Neural crest cell (in vitro differentiated cells): Measurements from ENCODE around the gene SF3A1. TPM values are rescaled to one million over a fixed set of nuclear protein-coding genes. Genes with fewer than 3 reads are reported as not detected.

ENCODE experiments used
- DNase-seq: peaks from one replicate; pipeline ENCODE4 v3.0.0; 2021; ENCODE audit warnings: low read depth, mixed read lengths, low spot score
- H3K27ac Mint-ChIP-seq: one replicate; pipeline ENCODE4 v1.8.0; 2021; ENCODE audit warnings: mild to moderate bottlenecking, mixed read lengths; ENCODE audit not compliant: unreplicated experiment
- H3K27me3 Mint-ChIP-seq: 2 replicates; pipeline ENCODE4 v1.8.0; 2021; ENCODE audit warnings: low read depth, mild to moderate bottlenecking, mixed read lengths
- H3K36me3 Mint-ChIP-seq: 2 replicates; pipeline ENCODE4 v1.8.0; 2021; ENCODE audit warnings: low read depth, mild to moderate bottlenecking, mixed read lengths
- H3K4me1 Mint-ChIP-seq: 2 replicates; pipeline ENCODE4 v1.8.0; 2021; ENCODE audit warnings: mixed read lengths
- H3K4me3 Mint-ChIP-seq: one replicate; pipeline ENCODE4 v1.8.0; 2021; ENCODE audit warnings: mild to moderate bottlenecking, mixed read lengths
- H3K9me3 Mint-ChIP-seq: 2 replicates; pipeline ENCODE4 v1.8.0; 2021; ENCODE audit warnings: mixed read lengths
- total RNA-seq: library from RNA; stranded (reverse); gene quantifications from 2 replicates; pipeline ENCODE4 v1.2.1, GENCODE V29; 2021
- TF ChIP-seq, protein P1 (sequence below): fragments of 200-600 bp; sonication (generic); conservative IDR thresholded peaks from 2 replicates; pipeline ENCODE4 v1.5.0; 2021; ENCODE audit warnings: antibody characterized with exemption, mild to moderate bottlenecking

Gene SF3A1
- total RNA-seq, 1 donor from 2014 or later, result 265 TPM

DNA sequence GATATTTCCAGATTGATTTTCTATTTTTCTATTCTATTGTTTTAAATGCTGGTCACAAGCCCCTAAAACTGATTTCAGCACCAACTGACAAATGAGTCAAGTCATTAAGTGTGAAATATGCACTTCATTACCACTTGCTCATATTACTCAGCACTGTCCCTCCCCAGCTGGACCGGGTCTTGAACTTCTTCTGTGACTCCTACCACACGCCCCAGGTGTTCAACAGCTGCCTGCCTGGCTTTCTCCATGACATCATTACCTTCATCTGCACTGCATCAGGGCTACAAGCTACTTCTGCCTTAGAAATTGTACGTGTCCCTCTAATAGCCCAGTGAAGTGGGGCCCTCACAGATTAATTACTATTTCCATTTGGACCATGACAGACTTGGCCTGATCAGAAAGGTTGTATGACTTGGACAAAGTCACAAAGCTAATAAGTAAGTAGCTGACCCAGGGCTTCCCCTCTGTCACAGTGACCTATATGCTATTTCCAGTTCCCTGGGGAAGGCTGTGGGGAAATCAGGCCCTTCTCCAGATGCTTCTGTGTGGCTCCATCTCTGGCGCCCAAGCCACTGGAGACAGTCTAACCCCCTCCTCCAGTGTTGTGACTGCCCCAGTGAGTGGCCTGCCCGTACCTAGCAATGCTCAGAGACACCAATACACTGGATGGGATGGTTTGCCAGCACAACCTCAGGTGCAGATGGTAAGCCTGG, 48.0 kb downstream of the SF3A1 start:
- Mint-ChIP-seq H3K4me3 (no peak overlapping the region), H3K4me1 (peaks cover 23% of the 10 kb centered on the region), H3K36me3 (no peaks in the 10 kb centered on the region), H3K9me3 (no peaks in the 10 kb centered on the region), H3K27me3 (no peaks in the 10 kb centered on the region), H3K27ac (no peak overlapping the region)
- no peak for DNase-seq
- TF ChIP-seq, protein P1, sequence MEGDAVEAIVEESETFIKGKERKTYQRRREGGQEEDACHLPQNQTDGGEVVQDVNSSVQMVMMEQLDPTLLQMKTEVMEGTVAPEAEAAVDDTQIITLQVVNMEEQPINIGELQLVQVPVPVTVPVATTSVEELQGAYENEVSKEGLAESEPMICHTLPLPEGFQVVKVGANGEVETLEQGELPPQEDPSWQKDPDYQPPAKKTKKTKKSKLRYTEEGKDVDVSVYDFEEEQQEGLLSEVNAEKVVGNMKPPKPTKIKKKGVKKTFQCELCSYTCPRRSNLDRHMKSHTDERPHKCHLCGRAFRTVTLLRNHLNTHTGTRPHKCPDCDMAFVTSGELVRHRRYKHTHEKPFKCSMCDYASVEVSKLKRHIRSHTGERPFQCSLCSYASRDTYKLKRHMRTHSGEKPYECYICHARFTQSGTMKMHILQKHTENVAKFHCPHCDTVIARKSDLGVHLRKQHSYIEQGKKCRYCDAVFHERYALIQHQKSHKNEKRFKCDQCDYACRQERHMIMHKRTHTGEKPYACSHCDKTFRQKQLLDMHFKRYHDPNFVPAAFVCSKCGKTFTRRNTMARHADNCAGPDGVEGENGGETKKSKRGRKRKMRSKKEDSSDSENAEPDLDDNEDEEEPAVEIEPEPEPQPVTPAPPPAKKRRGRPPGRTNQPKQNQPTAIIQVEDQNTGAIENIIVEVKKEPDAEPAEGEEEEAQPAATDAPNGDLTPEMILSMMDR, result no peak

DNA sequence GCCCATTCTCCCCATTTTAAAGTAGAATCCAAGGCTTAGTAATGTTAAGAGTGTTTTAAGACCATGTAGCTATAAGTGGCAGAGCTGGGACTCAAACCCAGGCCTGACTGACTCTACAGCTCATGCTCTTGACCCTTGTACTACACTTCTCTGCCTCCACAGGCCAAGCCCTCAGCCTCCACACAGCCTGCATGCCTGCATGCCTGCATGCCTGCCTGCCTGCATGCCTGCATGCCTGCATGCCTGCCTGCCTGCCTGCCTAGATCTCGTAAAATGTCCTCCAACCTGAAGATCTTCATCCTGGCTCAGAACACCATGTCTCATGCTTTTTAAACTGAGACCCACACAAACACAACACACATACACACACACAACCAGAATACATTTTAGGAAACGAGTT, 48.6 kb downstream of the SF3A1 start:
- no peaks in the 10 kb centered on the region for H3K27me3 Mint-ChIP-seq
- no peak overlapping the region for H3K4me3 Mint-ChIP-seq
- H3K4me1 Mint-ChIP-seq, result peaks cover 23% of the 10 kb centered on the region
- TF ChIP-seq, protein P1, result no peak
- H3K9me3 Mint-ChIP-seq, result no peaks in the 10 kb centered on the region
- H3K27ac Mint-ChIP-seq, result no peak overlapping the region
- DNase-seq, result no peak
- H3K36me3 Mint-ChIP-seq, result no peaks in the 10 kb centered on the region

DNA sequence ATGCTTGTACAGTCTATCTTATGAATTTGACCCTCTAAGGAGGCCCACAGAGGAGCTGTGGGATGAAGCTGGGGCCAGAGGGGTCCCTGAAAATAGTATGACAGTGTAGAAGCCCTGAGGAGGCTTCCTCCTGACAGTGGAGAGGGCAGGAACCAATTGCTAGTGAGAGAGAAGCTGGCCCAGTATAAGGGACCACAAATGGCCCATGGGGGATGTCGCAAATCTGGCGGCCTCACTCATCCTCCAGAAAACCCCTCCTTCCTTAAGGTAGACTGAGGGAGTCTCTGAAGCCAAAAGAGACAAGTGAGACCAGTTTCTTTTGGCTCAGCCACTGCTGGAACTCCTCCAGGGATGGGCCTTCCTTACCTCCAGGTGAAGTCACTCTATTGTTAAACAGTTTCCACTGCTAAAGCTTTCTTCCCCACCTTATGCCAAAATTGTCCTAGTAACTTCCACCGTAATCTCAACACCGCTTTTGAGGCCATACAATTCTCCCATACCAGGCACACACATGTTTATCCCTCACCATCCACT, 49.6 kb downstream of the SF3A1 start:
- Mint-ChIP-seq H3K27ac (no peak overlapping the region), H3K4me3 (no peak overlapping the region), H3K27me3 (no peaks in the 10 kb centered on the region), H3K36me3 (no peaks in the 10 kb centered on the region), H3K9me3 (no peaks in the 10 kb centered on the region), H3K4me1 (peaks cover 15% of the 10 kb centered on the region)
- DNase-seq, result no peak
- TF ChIP-seq, protein P1, result no peak

DNA sequence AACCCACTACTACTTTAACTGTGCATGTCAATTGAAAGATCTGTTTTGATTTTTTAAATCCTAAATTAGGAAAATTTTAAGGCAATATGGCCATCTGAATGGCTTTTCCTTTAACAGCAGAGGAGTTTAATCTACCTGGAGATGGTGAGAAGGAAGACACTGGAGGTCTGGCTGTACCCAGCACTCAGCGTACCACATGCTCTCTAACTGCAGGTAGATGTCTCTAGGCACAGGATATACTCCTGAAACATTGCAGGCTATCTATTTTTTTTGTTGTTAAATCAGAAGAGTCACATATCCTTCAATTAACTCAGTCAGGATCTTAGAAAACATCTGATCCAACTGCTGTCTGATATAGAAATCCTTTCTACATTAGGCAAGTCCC, 50.1 kb downstream of the SF3A1 start:
- H3K4me1 Mint-ChIP-seq, result peaks cover 14% of the 10 kb centered on the region
- TF ChIP-seq, protein P1, result no peak

DNA sequence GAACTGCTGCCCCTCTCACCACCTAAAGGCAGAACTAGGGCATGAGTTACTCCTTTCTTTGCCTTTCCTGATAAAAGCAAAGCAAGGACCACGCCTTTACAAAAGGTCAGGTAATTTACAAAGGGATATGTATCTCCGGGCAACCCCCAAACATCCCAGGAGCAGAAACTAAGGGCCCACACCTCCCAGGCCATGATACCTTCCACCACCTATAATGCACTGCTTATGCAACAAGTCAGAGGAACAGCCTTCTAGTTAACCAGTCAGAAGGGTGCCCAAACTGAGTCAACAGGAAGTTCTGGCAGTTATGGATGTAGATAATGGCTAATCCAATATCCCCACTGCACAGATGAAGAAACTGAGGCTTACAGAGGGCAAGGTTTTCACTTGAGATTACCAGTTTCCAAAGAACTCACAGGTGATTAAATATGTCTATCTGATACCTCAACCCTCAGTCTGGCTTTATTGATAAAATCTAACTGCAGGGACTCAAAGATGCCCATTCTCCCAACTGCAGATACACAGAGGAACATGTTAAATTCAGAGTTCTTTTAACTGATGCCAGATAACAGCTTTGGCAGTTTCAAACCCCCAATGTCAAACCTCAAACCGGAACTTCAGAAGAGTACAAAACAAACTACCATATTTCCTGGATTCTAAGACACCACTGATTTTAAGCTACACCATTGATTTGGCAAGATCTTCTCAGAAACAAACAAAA, 50.6 kb downstream of the SF3A1 start:
- DNase-seq, result no peak
- Mint-ChIP-seq H3K4me1 (peaks cover 14% of the 10 kb centered on the region), H3K9me3 (no peaks in the 10 kb centered on the region), H3K27ac (no peak overlapping the region), H3K27me3 (no peaks in the 10 kb centered on the region), H3K4me3 (no peak overlapping the region), H3K36me3 (no peaks in the 10 kb centered on the region)
- TF ChIP-seq, protein P1, result no peak

More for the DNA sequence above, 50.1 kb downstream of the SF3A1 start:
- peak overlapping the region; percentile 20 for H3K27ac Mint-ChIP-seq
- H3K4me3 Mint-ChIP-seq, result no peak overlapping the region
- no peaks in the 10 kb centered on the region for H3K9me3 Mint-ChIP-seq
- DNase-seq, result no peak
- H3K27me3 Mint-ChIP-seq, result no peaks in the 10 kb centered on the region
- H3K36me3 Mint-ChIP-seq, result no peaks in the 10 kb centered on the region
